Measurements from ENCODE around the gene BRPF1. TPM values are rescaled to one million over a fixed set of nuclear protein-coding genes. Genes with fewer than 3 reads are reported as not detected.

The BRPF1 gene, protein sequence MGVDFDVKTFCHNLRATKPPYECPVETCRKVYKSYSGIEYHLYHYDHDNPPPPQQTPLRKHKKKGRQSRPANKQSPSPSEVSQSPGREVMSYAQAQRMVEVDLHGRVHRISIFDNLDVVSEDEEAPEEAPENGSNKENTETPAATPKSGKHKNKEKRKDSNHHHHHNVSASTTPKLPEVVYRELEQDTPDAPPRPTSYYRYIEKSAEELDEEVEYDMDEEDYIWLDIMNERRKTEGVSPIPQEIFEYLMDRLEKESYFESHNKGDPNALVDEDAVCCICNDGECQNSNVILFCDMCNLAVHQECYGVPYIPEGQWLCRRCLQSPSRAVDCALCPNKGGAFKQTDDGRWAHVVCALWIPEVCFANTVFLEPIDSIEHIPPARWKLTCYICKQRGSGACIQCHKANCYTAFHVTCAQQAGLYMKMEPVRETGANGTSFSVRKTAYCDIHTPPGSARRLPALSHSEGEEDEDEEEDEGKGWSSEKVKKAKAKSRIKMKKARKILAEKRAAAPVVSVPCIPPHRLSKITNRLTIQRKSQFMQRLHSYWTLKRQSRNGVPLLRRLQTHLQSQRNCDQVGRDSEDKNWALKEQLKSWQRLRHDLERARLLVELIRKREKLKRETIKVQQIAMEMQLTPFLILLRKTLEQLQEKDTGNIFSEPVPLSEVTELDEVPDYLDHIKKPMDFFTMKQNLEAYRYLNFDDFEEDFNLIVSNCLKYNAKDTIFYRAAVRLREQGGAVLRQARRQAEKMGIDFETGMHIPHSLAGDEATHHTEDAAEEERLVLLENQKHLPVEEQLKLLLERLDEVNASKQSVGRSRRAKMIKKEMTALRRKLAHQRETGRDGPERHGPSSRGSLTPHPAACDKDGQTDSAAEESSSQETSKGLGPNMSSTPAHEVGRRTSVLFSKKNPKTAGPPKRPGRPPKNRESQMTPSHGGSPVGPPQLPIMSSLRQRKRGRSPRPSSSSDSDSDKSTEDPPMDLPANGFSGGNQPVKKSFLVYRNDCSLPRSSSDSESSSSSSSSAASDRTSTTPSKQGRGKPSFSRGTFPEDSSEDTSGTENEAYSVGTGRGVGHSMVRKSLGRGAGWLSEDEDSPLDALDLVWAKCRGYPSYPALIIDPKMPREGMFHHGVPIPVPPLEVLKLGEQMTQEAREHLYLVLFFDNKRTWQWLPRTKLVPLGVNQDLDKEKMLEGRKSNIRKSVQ (N-terminal part only)
- 19.9 and 22.9 TPM in 2 replicates for total RNA-seq (2014; rRNA removed; shearing (Covaris generic))
- polyA plus RNA-seq (2015; cell fraction: cytosol; rRNA removed), result 10.7 and 10.9 TPM in 2 replicates
- 22.2 and 29.1 TPM in 2 replicates for polyA plus RNA-seq (2015; cell fraction: nucleus; rRNA removed)

DNA sequence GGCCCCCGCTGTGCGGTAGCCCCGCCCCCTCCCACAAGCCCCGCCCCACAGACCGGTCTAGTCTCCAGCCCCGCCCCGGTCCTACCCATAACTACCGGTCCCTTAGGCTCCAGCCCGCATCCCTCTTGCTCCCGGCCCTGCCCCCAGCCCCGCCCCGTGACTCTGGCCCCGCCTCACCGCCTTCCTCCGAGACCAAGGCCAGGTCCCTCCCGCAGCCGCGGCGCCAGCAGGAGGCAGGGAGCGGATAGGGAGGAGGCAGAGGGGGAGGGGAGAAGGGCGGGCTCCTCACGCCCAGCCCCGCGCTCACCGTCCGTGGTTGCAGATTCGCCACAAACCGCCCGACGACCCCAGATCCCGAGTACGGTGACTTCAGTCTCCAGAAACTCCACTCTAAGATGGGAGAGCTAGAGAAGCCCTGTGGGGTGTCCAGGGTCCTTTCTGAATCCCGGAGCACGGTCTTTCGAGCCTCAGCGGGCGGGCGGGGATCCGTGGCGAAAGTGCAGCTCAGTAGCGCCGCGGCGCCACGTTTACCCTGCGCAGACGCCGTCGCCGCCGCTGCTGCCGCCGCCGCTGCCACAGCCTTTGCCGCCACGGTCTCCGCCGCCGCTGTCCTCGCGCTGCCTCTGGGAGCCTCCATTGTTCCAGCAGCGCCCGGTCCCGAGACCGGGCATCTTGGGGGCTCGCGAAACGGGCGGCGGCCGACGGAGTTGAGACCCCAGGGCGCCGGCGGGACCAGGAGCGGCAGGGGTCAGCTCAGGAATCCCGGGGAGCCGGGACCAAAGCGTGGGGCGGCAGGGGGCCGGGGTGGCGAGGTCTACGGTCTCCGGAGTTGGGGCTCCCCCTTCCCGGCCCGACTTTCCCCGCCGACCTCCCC, at the start of gene BRPF1:
Gene BRPF1 (plus strand): TSS at position 530 of the 874 bp plus-strand sequence. CDS start 2,406 bp downstream, outside the sequence.
- peak; percentile 90 for DNase-seq (ENCODE audit: low read depth)

DNA sequence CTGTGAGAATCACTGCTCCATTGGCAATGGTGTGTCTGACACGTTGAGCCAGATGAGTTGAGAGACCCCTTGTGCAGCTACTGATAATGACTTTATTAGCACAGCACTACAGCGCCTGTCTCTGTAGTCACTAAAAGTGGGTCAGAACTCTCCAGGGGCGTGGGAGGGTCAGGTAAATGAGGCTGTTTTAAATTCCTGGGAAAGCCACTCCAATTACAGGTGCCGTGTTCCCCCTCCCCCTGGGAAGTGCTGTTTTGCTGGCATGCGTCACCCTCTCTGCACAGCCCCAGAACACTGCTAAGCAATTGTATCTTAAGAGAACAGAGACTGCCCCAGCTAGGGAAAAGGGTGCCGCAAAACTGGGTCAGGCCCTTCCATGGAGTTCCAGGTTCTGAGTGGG, 49.4 kb upstream of the BRPF1 start:
- DNase-seq (ENCODE audit: low read depth), result no peak

DNA sequence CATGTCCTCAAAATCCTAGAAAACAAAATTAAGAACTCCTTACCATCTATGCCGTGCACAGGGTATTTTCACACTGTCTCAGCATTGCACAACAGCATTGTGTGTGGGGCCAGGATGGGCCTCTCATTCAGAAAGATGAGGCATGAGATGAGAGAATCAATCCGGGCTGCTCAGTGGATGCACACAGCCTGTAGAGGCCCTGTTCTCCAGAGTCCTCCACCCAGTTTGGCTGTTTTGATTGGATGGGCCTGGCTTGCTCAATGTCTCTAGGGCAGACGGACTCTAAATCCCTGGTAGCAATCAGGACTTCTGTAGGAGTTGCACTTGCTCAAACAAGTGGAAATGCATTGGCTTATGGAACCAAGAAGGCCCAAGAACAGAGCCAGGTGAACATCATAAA, 48.1 kb upstream of the BRPF1 start:
- DNase-seq (ENCODE audit: low read depth), result no peak

DNA sequence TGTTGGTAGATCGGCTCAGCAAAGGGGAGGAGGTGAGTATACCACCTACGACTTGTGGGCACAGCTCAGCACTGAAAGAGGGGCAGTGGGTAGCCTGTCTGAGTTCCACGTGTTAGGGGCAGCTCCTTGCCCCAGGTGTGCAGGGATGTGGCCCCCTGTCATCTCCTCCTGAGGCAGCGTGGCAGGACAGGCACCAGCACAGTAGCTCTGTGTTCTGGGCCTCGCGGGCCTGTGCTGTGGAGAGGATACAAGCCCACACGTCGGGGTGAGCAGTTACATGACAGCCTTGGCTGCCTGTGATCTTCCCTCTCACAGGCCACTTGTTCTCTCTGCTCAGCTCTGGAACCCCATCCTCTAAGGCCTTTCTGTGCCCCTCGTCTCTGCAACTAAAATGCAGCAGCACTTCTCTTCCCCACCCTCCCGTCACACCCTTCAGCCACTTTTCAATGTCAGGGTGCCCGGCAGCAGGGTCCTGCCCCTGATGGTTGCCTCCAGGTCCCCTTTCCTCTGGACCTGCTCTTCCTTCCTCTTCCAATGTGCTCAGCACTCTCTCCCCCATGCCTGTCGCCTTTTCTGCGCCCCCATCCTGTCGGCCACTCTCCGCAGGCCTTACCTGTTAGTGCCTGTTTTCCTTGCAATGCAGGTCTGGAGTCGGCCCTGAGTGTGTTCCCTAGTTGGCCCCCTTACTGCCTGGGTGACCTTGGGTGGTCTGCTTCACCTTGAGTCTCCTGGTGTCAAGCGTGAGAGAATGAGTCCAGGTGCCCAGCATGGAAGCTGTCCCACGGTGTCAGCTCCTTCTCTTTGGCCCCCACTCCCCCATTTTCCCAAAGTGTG, 46.1 kb upstream of the BRPF1 start:
- no peak for DNase-seq (ENCODE audit: low read depth)

DNA sequence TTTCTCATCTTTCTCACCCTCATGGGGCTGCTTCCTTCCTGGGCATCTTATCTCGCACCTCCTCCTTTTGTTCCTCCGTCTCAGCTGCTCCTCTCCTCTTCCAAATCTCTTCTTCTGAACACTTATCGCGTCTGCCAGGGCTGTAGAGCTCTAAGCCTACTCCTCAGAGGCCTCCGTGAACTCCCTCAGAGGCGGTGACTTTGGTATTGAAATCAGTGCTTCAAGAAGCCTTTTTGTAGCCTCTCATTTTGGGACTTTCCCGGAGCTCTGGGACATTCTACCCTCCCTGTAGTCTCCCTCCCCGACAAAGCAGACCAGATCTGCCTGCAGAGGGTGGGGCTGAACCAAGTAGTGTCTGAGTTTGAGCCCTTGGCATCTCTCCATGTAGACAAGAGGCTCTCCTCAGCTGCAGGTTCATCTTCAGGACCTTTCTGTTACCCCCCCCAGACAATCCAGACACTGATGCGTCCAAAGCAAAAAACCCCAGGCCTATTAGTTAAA, 45.4 kb upstream of the BRPF1 start:
- no peak for DNase-seq (ENCODE audit: low read depth)

DNA sequence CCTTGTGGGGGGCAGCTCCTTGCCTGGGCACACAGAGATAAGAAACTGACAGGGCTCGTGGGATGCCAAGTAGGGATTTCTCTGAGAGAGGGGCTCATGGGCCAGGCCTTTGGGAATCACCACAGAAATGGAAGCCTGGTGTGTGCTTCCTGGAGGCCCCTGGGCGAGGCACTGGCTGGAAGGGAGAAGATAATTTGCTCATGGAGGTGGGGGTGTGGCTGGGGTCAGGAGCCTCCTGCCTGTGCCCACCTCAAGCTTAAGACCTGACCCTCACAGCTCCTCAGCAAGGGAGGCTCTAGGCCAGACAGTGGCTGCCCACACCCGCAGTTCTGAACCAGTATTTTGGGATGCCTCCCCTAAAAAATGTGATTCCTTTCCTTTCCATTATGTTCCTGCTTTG, 44.8 kb upstream of the BRPF1 start:
- no peak for DNase-seq (ENCODE audit: low read depth)

DNA sequence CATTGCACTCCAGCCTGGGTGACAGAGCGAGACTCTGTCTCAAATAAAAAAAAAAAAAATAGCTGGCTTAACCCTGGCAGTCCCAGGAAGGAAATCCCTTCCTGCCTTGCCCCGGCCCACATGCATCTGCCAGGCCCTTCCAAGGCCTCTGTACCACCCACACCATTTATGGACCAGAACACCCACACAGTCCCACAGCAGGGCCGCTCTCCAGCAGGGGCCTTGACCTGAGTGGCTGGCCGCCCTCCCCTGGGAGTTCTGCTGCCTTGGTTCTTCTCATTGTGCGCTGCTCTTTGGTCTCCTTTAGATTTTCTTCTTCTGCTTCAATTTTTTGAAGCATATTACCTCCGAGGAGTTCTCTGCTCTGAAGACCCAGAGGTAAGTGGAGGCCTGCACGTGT, 44.0 kb upstream of the BRPF1 start:
- no peak for DNase-seq (ENCODE audit: low read depth)

DNA sequence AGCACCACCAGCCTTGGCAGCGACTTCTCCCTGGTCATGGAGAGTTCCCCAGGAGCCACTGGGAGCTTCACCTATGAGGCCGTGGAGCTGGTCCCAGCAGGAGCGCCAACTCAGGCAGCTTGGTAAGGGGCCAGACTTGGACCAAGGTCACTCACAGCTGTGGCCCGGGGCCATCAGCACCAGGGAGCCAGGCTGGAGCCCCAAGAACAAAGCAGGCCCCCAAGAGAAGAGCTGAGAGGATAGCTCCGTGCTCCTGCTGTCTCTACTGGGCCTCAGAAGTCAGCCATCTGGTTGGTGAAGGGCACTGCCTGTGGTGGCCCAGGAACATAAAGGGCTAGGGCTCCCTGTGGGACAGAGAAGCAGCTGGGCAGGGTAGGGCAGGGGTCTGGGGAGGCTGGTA, 42.6 kb upstream of the BRPF1 start:
- DNase-seq (ENCODE audit: low read depth), result no peak

DNA sequence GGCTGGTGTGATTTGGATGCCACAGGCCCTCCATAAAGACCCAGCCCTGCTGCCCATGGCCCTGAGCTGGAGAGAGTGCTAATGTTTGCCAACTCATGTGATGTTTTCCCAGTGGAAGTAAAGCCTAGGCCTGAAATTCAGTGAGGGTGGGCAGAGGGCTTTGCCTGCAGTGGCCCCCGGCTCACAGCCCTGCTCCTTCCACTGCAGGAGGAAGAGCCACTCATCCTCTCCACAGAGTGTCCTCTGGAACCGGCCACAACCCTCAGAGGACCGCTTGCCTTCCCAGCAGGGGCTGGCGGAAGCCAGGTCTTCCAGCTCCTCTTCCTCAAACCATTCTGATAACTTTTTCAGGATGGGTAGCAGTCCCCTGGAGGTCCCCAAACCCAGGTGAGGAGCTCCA, 41.8 kb upstream of the BRPF1 start:
- DNase-seq (ENCODE audit: low read depth), result no peak

DNA sequence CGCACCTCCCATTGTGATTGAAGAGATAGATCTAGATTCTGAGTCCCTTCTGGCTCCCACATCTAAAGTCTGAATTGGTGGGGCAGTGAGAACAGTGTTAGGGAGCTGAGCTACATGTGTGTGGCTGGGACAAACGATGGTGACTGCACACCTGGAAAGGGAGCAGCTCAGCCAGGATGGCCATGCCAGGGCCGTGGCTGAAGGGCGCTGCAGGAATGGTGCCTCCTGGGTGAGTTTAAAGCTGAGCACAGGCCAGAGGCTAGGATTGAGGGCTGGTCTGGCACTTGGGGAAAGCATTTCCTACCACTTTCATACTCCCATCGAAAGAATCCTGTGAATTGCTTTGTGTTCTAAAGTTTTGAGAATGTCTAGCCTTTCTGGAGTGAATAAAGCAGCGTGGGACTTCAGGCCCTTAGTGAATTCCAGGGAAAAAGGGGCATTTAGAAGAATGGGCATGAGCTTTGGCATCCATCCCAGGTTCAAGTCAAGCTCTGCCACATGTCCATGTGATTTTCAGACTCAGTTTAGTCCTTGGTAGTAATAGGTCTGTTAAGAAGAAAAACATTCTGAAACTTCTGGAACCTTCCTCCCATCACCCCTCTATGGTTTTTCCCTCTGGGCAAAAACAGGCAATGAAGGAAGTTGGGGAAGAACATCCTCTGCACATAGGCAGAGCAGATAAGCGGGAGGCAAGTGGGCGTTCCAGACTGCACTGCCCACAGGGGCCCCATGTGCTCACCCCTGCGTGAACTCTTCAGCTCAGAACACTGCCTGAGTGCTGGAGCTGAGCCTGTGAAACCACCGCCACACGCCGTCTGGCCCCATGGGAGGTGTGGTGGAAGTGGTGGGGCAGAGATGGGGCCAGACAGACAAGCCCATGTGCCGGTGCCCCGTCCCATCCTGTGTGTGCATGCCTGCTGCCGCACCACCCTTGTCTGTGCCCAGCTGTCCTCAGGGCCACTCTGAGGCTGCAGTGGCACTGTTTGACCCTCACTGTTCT, 40.8 kb upstream of the BRPF1 start:
- no peak for DNase-seq (ENCODE audit: low read depth)

DNA sequence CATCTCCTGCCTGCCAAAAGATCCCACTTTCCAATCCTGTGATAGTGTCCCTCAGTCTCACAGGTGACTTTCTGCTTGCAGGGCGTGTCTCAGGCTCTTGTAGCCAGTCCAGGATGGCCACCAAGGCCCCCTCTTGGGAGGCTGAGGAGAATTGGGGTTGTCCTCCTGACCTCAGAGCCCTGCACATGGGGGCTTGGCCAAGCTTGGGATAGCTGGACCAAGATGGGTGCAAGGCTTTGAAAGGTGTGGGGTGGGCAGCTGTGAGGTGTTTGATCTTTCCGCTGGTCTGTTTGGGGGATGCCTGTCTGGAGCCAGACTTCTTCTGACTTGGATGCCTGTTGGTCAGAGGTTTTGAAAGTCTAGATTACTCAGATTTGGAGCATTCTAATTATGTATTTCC, 39.9 kb upstream of the BRPF1 start:
- DNase-seq (ENCODE audit: low read depth), result no peak

DNA sequence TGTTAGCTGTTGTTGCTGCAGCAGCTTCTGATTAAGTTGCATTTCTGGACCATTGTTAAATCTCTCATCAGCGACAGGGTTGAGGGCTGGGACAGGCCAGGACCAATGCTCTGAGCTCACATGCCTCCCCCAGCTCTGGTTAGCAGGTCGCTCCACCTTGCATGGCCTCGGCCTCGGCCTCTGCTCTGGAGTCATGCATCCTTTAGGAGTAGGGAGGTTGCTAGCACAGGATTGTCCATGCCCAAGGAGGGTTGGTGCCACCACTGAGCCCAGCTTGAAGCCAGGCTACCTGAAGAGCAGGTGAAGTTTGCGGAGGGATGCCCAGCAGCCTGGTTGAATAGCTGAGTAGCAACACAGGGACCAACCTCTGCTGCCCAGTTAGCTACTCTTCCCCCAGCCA, 39.1 kb upstream of the BRPF1 start:
- no peak for DNase-seq (ENCODE audit: low read depth)

DNA sequence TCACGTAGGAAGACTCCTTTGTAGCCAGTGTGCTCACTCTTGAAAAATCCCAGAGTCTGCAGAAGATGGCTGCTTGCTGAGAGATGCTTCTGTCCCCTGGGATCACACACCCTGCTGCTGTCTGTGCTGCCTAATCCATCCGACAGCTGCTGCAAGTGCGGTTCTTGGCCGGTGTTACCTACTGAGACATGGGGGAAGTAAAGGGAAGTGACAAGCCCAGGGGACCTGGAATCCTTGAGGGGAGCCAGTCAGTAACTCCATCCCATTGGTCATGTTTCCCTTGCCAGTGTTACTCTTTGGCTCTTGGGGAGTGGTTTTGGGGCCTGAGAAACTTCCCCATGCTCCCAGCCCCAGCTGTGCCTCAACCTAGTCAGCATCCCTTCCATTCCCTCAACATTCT, 36.2 kb upstream of the BRPF1 start:
- DNase-seq (ENCODE audit: low read depth), result no peak

DNA sequence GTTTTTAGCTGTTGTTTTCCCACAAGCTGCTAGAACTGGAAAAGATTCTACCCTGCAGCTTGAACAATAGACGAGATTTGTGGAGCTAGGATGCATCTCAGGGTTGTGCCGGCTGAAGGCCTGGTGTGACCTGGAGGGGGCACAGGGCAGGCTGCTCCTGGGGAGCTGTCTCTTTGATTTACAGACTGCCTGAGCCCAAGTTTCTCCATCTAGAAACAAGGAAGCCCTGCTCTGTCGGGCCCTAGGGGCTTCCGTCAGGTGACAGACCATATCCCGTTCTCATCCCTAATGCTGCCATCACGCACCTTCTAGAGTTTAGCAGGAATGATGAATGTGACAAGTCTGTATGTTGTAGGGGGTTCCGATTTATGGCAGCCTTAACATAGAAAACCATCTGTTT, 35.8 kb upstream of the BRPF1 start:
- DNase-seq (ENCODE audit: low read depth), result no peak

DNA sequence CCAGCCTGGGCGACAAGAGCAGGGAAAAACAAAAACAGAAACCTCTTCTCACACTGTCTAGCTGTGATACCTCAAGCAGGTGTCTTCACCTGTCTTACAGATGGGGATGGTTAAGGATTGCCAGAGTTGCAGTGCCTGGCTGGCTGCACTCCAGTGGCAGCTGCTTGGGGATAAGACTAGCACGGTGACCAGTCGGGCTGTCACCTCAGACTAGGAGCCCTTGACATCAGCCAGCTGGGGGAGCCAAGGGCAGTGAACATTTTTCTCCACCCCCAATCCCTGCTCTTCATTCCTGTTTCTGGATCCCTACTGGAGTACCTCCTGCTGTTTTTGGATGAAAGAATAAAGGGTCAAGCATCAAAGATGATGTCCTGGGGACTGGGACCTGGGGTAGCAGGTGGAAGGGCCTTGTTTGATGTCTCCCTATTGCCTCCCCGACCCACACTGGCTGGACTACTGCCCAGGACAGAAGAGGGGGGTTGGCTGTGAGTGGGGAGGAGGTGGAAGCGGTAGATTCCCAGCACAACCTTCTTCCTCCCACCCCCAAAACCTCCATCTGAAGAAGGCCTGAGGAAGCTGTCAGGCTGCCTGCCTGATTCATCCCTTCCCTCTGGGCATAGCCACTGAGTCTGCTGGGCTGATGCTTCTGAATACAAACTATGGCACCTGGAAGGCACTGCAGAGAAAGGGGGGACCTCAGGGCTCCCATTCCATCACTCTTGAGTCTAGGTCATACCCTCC, 34.9 kb upstream of the BRPF1 start:
- DNase-seq (ENCODE audit: low read depth), result no peak

DNA sequence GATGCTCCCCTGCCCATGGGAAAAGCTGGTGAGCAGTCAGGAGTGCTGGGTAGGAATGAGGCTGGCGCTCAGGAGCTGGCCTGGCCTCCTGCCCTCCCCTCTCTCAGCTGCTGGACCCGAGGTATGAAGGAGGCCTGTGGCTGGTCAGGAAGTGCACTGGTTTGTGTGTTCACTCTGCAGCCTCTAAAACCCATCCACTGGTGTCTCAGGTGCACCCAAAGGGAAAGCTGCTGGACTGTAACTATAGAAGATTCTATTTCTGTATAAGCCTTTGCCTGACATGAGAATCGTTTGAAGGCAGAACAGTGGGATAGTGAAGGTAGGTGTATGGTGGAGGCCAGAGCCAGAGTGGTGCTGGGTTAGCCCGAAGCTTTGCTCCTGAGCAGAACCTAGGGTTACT, 33.6 kb upstream of the BRPF1 start:
- no peak for DNase-seq (ENCODE audit: low read depth)

DNA sequence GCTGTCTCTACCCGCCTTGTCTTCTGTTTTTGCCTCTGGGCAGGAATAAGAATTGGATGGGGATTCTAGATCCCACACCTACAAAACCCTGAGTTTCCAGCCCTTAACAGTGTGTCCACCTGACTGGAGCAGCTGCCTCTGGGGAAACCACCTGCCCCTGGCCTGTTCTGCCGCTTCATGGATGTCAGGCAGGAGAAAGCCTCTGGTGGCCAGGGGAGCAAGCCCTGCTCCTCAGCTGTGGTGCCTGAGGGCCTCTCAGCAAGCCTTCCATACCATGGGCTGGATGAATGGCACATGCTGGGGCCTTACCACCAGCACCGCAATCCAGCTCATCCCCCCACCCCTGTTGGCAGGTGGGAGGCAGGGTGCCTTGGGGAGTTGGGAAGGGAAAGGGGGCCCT, 33.2 kb upstream of the BRPF1 start:
- DNase-seq (ENCODE audit: low read depth), result no peak

DNA sequence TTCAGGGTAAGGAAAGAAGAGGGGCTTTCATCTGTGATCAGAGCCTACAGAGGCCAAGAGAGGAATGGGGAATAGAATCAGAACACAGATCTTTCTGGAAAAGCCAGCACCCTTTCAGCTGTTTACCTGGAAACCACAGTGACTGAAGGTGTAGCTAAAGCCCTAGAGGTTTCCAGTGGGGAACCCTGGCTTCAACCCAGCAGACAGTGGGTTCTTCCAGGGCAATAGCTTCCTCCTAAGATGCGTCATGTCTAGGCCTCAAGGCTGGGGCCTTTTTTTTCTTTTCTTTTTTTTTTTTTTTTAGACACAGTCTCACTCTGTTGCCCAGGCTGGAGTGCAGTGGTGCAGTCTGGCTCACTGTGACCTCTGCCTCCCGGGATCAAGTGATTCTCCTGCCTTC, 31.0 kb upstream of the BRPF1 start:
- DNase-seq (ENCODE audit: low read depth), result no peak
